HS-27A (cell line): ENCODE measurements around the gene NFKBIE.

Experiments
- DNase-seq: peaks from one replicate; pipeline ENCODE4 v3.0.0-alpha.2; 2012; ENCODE audit warnings: low read depth, missing footprints

Gene NFKBIE

GRCh38 chr6:44258325-44258863 is 7.0 kb downstream of the NFKBIE start:
- DNase-seq = no peak

GRCh38 chr6:44257753-44258324 is 7.5 kb downstream of the NFKBIE start:
- DNase-seq = no peak

GRCh38 chr6:44257025-44257752 is 8.2 kb downstream of the NFKBIE start, which contains the start of gene SLC35B2:
Gene SLC35B2 (minus strand): TSS chr6:44257528. CDS start chr6:44257410, 118 bp downstream.
- no peak for DNase-seq

- DNase-seq = no peak
Observed at GRCh38 chr6:44256775-44257024, 8.7 kb downstream of the NFKBIE start.

GRCh38 chr6:44255871-44256774 is 9.2 kb downstream of the NFKBIE start:
- no peak for DNase-seq

- no peak for DNase-seq
Observed at GRCh38 chr6:44255105-44255808, 10.1 kb downstream of the NFKBIE start.

- no peak for DNase-seq
Observed at GRCh38 chr6:44254191-44255104, 10.9 kb downstream of the NFKBIE start.

GRCh38 chr6:44253307-44254101 is 11.8 kb downstream of the NFKBIE start:
- no peak for DNase-seq

GRCh38 chr6:44251576-44252524 is 13.5 kb downstream of the NFKBIE start:
- no peak for DNase-seq

GRCh38 chr6:44250718-44251123 is 14.6 kb downstream of the NFKBIE start:
- no peak for DNase-seq

GRCh38 chr6:44250067-44250717 is 15.2 kb downstream of the NFKBIE start:
- no peak for DNase-seq

- no peak for DNase-seq
Observed at GRCh38 chr6:44249082-44249748, 16.1 kb downstream of the NFKBIE start.

- no peak for DNase-seq
Observed at GRCh38 chr6:44248579-44248978, 16.8 kb downstream of the NFKBIE start.

- no peak for DNase-seq
Observed at GRCh38 chr6:44247338-44248302, 17.7 kb downstream of the NFKBIE start.

GRCh38 chr6:44246663-44247337 is 18.6 kb downstream of the NFKBIE start, which contains the start of gene HSP90AB1:
Gene HSP90AB1 (plus strand): TSS chr6:44247101. CDS start chr6:44248630, 1,529 bp downstream.
- peak; percentile 92 for DNase-seq
